ENCODE results near the gene DNAH5.

GRCh38 chr5:13910637-13911288 lies 33.7 kb downstream of the DNAH5 start:
- TF ChIP-seq, protein P1, sequence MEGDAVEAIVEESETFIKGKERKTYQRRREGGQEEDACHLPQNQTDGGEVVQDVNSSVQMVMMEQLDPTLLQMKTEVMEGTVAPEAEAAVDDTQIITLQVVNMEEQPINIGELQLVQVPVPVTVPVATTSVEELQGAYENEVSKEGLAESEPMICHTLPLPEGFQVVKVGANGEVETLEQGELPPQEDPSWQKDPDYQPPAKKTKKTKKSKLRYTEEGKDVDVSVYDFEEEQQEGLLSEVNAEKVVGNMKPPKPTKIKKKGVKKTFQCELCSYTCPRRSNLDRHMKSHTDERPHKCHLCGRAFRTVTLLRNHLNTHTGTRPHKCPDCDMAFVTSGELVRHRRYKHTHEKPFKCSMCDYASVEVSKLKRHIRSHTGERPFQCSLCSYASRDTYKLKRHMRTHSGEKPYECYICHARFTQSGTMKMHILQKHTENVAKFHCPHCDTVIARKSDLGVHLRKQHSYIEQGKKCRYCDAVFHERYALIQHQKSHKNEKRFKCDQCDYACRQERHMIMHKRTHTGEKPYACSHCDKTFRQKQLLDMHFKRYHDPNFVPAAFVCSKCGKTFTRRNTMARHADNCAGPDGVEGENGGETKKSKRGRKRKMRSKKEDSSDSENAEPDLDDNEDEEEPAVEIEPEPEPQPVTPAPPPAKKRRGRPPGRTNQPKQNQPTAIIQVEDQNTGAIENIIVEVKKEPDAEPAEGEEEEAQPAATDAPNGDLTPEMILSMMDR (IDR thresholded peaks at IDR 0.05 in 8 of 11, conservative IDR thresholded peaks at IDR 0.05 in 3 of 11), result no peak
- TF ChIP-seq POLR2AphosphoS5 (IDR thresholded peaks at IDR 0.05), result no peak
